IMR-90 (cell line): ENCODE data around the gene ABAT. TPM values are rescaled to one million over a fixed set of nuclear protein-coding genes. Genes with fewer than 3 reads are reported as not detected.
A peak's percentile ranks its signal among the peaks of the same experiment; 100 is the strongest.

ENCODE experiments used
- ATAC-seq: fragments of 200-7000 bp; cut with Tn5 transposase; 2 replicates; pipeline ENCODE4 v1.9.1; 2020; ENCODE audit warnings: low read depth, mild to moderate bottlenecking, moderate library complexity
- BruUV-seq: library from RNA; stranded (reverse); fragments of 400-500 nt; replicated peaks from 2 replicates; lab custom pipeline; 2021; lab: Mats Ljungman, UMichigan
- CTCF ChIA-PET: fragments of 300-600 bp; formaldehyde crosslinking; extraction: SDS; loops from one replicate; lab custom pipeline; 2021; ENCODE audit warnings: antibody characterized with exemption; lab: Yijun Ruan, JAX
- POLR2A ChIA-PET: fragments of 300-600 bp; sonication (Branson Sonifier 250); formaldehyde crosslinking; loops from one replicate; lab custom pipeline; 2022; ENCODE audit warnings: antibody characterized with exemption; ENCODE audit not compliant: unreplicated experiment; lab: Charles Lee
- DNase-seq: peaks from one replicate; pipeline ENCODE4 v3.0.0; 2013
- H2AFZ ChIP-seq: replicated peaks from 2 replicates; pipeline ENCODE3; 2013; ENCODE audit warnings: low read length, mild to moderate bottlenecking; ENCODE audit not compliant: poor library complexity
- H2AK5ac ChIP-seq: 2 replicates; pipeline ENCODE4 v1.6.1; 2013; ENCODE audit warnings: low read depth, low read length, inconsistent platforms
- H2AK9ac ChIP-seq: replicated peaks from 2 replicates; pipeline ENCODE3; 2013; ENCODE audit warnings: mild to moderate bottlenecking, low read depth, low read length, moderate library complexity; ENCODE audit not compliant: poor library complexity
- H2BK120ac ChIP-seq: 2 replicates; pipeline ENCODE4 v1.6.1; 2013; ENCODE audit warnings: low read depth, low read length, inconsistent platforms
- H2BK15ac ChIP-seq: 3 replicates; pipeline ENCODE4 v1.6.1; 2013; ENCODE audit warnings: low read depth, low read length, inconsistent platforms
- H2BK20ac ChIP-seq: 2 replicates; pipeline ENCODE4 v1.6.1; 2013; ENCODE audit warnings: low read depth, mild to moderate bottlenecking, inconsistent platforms, low read length, moderate library complexity
- H2BK5ac ChIP-seq: 2 replicates; pipeline ENCODE4 v1.6.1; 2013; ENCODE audit warnings: mild to moderate bottlenecking, low read depth, low read length, inconsistent platforms; ENCODE audit not compliant: poor library complexity, severe bottlenecking
- H3K14ac ChIP-seq: replicated peaks from 2 replicates; pipeline ENCODE4 v1.6.1; 2013; ENCODE audit warnings: low read depth, low read length, inconsistent platforms
- H3K18ac ChIP-seq: 2 replicates; pipeline ENCODE4 v1.6.1; 2013; ENCODE audit warnings: low read depth, low read length, control low read depth
- H3K23ac ChIP-seq: 2 replicates; pipeline ENCODE4 v1.6.1; 2013; ENCODE audit warnings: low read depth, low read length, inconsistent platforms
- H3K27ac ChIP-seq: 2 replicates; pipeline ENCODE4 v1.5.1; 2013; ENCODE audit warnings: mild to moderate bottlenecking, control low read depth, low read length; ENCODE audit not compliant: insufficient read depth
- H3K27me3 ChIP-seq: 2 replicates; pipeline ENCODE4 v1.6.1; 2013; ENCODE audit warnings: low read length; ENCODE audit not compliant: control insufficient read depth, insufficient read depth
- H3K36me3 ChIP-seq: 2 replicates; pipeline ENCODE4 v1.6.1; 2013; ENCODE audit warnings: low read length, mixed read lengths; ENCODE audit not compliant: control insufficient read depth, insufficient read depth
- H3K4ac ChIP-seq: 2 replicates; pipeline ENCODE4 v1.6.1; 2013; ENCODE audit warnings: low read depth, low read length, inconsistent platforms
- H3K4me1 ChIP-seq: 2 replicates; pipeline ENCODE4 v1.6.1; 2013; ENCODE audit warnings: low read length, mixed read lengths; ENCODE audit not compliant: control insufficient read depth, insufficient read depth
- H3K4me2 ChIP-seq: 2 replicates; pipeline ENCODE4 v1.6.1; 2013; ENCODE audit warnings: low read depth, mild to moderate bottlenecking, control low read depth, low read length, moderate library complexity
- H3K4me3 ChIP-seq: 2 replicates; pipeline ENCODE4 v1.5.1; 2013; ENCODE audit warnings: low read depth, mild to moderate bottlenecking, control low read depth, low read length, moderate library complexity; ENCODE audit not compliant: insufficient read depth
- H3K56ac ChIP-seq: 2 replicates; pipeline ENCODE4 v1.6.1; 2013; ENCODE audit warnings: low read length, inconsistent platforms; ENCODE audit not compliant: insufficient read depth; ENCODE audit errors: extremely low read depth
- H3K79me1 ChIP-seq, 2 experiments: 2 replicates each; pipeline ENCODE4 v1.6.1; 2013; ENCODE audit warnings: low read length in 2 of 2, inconsistent platforms in 1 of 2, low read depth in 1 of 2
- H3K9ac ChIP-seq: 2 replicates; pipeline ENCODE4 v1.6.1; 2013; ENCODE audit warnings: low read depth, low read length, control low read depth
- H3K9me1 ChIP-seq: 2 replicates; pipeline ENCODE4 v1.6.1; 2013; ENCODE audit warnings: low read length, inconsistent platforms; ENCODE audit not compliant: insufficient read depth
- H3K9me3 ChIP-seq: 2 replicates; pipeline ENCODE4 v1.6.1; 2013; ENCODE audit warnings: low read length; ENCODE audit not compliant: control insufficient read depth, insufficient read depth
- H4K20me1 ChIP-seq: 2 replicates; pipeline ENCODE4 v1.6.1; 2013; ENCODE audit warnings: low read length, inconsistent platforms; ENCODE audit not compliant: insufficient read depth
- H4K5ac ChIP-seq: 2 replicates; pipeline ENCODE4 v1.6.1; 2013; ENCODE audit warnings: mild to moderate bottlenecking, low read depth, low read length, control low read depth
- H4K8ac ChIP-seq, 2 experiments: 2 replicates each; pipeline ENCODE4 v1.6.1; 2013; ENCODE audit warnings: low read depth in 2 of 2, low read length in 2 of 2, control low read depth in 1 of 2, inconsistent platforms in 1 of 2
- H4K91ac ChIP-seq: 2 replicates; pipeline ENCODE4 v1.6.1; 2013; ENCODE audit warnings: low read depth, low read length, inconsistent platforms; ENCODE audit not compliant: insufficient read depth
- CHD1 ChIP-seq: IDR thresholded peaks from 2 replicates; pipeline ENCODE4 v1.6.1; 2012; ENCODE audit warnings: low read depth, low read length, improper control_type of control experiment
- RFX5 ChIP-seq: IDR thresholded peaks from 2 replicates; pipeline ENCODE4 v1.8.0; 2012; ENCODE audit warnings: low read depth, mild to moderate bottlenecking, low read length, moderate library complexity
- WGBS, 2 experiments: methylation state at CpG; one replicate each; pipeline versions ENCODE4 v1.1.5 to v1.1.7; 2013; ENCODE audit warnings: missing lambda C conversion rate in 2 of 2; ENCODE audit not compliant: insufficient read length in 1 of 2; ENCODE audit errors: extremely low coverage in 2 of 2; 5-methylcytosine and 5-hydroxymethylcytosine counted together
- dilution Hi-C: fragments of 300-500 bp; cut with HindIII; formaldehyde crosslinking; loops from one replicate; pipeline ENCODE4 v1.14.3; 2018; ENCODE audit warnings: low sequenced_read_pairs; ENCODE audit not compliant: unreplicated experiment
- in situ Hi-C: fragments of 300-500 bp; cut with MboI; formaldehyde crosslinking; loops from 3 replicates; pipeline ENCODE4 v1.14.3; 2019; ENCODE audit warnings: low sequenced_read_pairs, inconsistent platforms, mixed read lengths
- intact Hi-C: fragments of 100-400 bp; cut with micrococcal nuclease; formaldehyde crosslinking; loops from 2 replicates; pipeline ENCODE4 v1.10.0; 2022
- polyA plus RNA-seq, 3 experiments: library from polyadenylated mRNA; depleted of rRNA; stranded (reverse); fragments of >200 nt; gene quantifications; 2 replicates each; pipeline ENCODE4 v1.2.3, GENCODE V29; 2012; ENCODE audit warnings: low replicate concordance in 1 of 3
- total RNA-seq: library from RNA; depleted of rRNA; stranded (reverse); fragments of >200 nt; gene quantifications from 2 replicates; pipeline ENCODE4 v1.2.3, GENCODE V29; 2012

The ABAT gene
- total and polyA plus RNA-seq, 2 of the 4 experiments (the other 2 are of a cell fraction), result 4.5 to 6.9 TPM

DNA sequence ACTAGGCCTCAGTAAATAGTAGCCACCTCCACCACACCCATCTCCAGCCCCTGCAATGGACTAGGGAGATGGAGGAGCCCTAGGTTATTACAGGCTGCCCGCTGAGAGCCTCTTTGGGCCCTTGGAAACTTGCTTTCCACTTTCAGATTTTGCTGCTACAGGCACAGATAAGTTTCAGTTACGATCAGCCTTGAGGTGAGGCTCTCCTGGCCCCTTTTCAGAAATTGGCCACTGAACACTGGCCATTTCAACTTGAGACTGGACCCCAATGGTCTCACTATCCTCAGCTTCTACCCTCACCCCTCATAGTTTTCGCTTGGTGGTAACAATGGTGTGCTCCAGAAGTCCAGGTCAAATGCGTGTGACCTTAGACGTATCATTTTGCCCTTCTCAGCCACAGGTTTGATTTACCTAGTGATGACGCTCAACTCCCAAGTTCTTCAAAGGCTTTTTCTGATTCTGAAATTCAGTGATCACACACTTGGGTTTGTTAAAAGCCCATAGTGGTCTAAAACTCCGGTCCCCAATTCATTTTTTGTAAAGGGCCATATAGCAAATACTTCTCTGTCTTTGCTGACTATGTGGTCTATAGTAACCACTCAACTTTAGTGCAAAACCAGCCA, 124.2 kb downstream of the ABAT start:
- 0 out of 2 replicates have a peak overlapping the region, but pooled peaks have one; percentile 8 for H2BK120ac ChIP-seq
- ATAC-seq, result no peak
- peak overlapping the region; percentile 90 for H2BK5ac ChIP-seq
- H3K4me3 ChIP-seq, result peak overlapping the region; percentile 78
- intact Hi-C loops, result loop anchor here (5.0 kb wide), 1 partner anchor 69 kb away; the partner anchor contains the start of gene CARHSP1
- H3K4me1 ChIP-seq, result peaks cover 7% of the 10 kb centered on the region
- H3K18ac ChIP-seq, result peak overlapping the region; percentile 25; the same call in 1 of the 2 replicates
- peak overlapping the region; percentile 90 for H3K9ac ChIP-seq
- H3K27me3 ChIP-seq, result no peaks in the 10 kb centered on the region
- peak overlapping the region; percentile 90 for H3K23ac ChIP-seq
- in situ Hi-C loops, result no loop called here
- peak overlapping the region; percentile 89 to 96 for H4K8ac ChIP-seq
- H2BK15ac ChIP-seq, result peak overlapping the region; percentile 16; the same call in 1 of the 3 replicates
- no peak for DNase-seq
- peak overlapping the region; percentile 93 for H3K27ac ChIP-seq
- TF ChIP-seq RFX5 (no peak), CHD1 (0 out of 2 replicates have a peak, but pooled peaks have one; percentile 20)
- peaks cover 40% of the 10 kb centered on the region for H4K20me1 ChIP-seq
- peak overlapping the region; percentile 80 for H2AK5ac ChIP-seq
- H3K56ac ChIP-seq, result peak overlapping the region; percentile 68; the same call in 1 of the 2 replicates
- peaks cover 18% of the 10 kb centered on the region for H3K36me3 ChIP-seq
- peaks cover 8% of the 10 kb centered on the region for H3K9me1 ChIP-seq
- peak overlapping the region; percentile 95 for H4K91ac ChIP-seq
- dilution Hi-C loops, result no loop called here
- H2BK20ac ChIP-seq, result no peak overlapping the region
- H3K79me1 ChIP-seq, result peaks cover 21 to 54% of the 10 kb centered on the region in 2 experiments
- no peaks in the 10 kb centered on the region for H3K9me3 ChIP-seq
- H3K4ac ChIP-seq, result peak overlapping the region; percentile 93
- CTCF ChIA-PET, result no interaction called here
- POLR2A ChIA-PET, result interaction anchor here (0.6 to 0.7 kb wide), 2 partner anchors 14 to 172 kb away, joined by 3 to 5 read pairs; no protein-coding TSS in a partner anchor
- 69% methylated on average over 5 of the region's 7 CpGs; no CpG with 5 or more reads in 1 of the 2 experiments for WGBS, 2 experiments
- peak overlapping the region; percentile 97 for H3K4me2 ChIP-seq
- H4K5ac ChIP-seq, result peak overlapping the region; percentile 80
- BruUV-seq, result no TSS peak
- H2AFZ ChIP-seq, result no peak overlapping the region
- H3K14ac ChIP-seq, result peak overlapping the region; percentile 99
- H2AK9ac ChIP-seq, result peak overlapping the region; percentile 100
